AG10803 (cell line): ENCODE data around the gene TEX9.
"Not testable (repeated sequence)": the region's sequence is repeated elsewhere in the genome, so short reads cannot be mapped to it uniquely, and the experiment has no call there.

Experiments
- DNase-seq: peaks from one replicate; pipeline ENCODE4 v3.0.0; 2010; ENCODE audit warnings: low read depth
- H3K4me3 ChIP-seq: 2 replicates; pipeline ENCODE4 v1.5.1; 2011; ENCODE audit warnings: mild to moderate bottlenecking, low read length, control low read depth
- TF ChIP-seq, protein P1 (sequence below): conservative IDR thresholded peaks from 2 replicates; pipeline ENCODE4 v1.5.1; 2011; ENCODE audit warnings: mild to moderate bottlenecking, low read length, control low read depth, inconsistent platforms

Gene TEX9

DNA sequence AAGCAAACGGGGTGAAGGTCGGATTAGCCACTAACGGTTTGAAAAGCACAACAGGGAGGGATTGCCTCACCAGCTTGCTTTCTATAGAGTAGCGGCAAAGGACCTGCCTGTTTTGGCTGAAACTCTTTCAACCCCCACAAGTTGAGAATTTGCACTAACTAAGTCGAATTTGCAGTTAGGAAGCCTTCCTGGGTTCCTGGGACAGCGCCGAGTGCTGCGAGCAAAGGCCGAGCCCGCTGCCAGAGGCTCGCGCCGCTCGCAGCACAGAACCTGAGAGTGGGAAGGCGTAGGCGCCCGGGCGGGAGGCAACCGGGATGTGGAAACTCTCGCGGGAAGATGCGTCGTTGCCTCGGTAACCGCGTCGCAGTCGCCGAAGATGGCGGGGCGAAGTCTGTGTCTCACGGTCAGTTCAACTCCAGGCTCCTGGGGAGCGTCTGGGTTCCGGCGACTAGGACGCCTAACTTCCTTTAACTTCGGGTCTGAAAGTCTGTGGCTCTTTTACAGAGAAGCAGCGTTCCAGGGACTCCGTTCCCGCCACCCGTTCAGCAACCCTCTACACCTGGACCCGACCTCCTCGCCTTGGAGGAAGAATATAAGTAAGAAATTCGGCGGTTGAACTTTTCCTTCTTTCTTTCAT lies at the start of gene TEX9:
Gene TEX9 (plus strand): TSS at position 352 of the 637 bp plus-strand sequence. CDS start 25 bp downstream, at position 377.
- H3K4me3 ChIP-seq, result peak within 1 kb of the TSS; percentile 85
- DNase-seq, result peak; percentile 81
- TF ChIP-seq, protein P1, sequence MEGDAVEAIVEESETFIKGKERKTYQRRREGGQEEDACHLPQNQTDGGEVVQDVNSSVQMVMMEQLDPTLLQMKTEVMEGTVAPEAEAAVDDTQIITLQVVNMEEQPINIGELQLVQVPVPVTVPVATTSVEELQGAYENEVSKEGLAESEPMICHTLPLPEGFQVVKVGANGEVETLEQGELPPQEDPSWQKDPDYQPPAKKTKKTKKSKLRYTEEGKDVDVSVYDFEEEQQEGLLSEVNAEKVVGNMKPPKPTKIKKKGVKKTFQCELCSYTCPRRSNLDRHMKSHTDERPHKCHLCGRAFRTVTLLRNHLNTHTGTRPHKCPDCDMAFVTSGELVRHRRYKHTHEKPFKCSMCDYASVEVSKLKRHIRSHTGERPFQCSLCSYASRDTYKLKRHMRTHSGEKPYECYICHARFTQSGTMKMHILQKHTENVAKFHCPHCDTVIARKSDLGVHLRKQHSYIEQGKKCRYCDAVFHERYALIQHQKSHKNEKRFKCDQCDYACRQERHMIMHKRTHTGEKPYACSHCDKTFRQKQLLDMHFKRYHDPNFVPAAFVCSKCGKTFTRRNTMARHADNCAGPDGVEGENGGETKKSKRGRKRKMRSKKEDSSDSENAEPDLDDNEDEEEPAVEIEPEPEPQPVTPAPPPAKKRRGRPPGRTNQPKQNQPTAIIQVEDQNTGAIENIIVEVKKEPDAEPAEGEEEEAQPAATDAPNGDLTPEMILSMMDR, result no peak

DNA sequence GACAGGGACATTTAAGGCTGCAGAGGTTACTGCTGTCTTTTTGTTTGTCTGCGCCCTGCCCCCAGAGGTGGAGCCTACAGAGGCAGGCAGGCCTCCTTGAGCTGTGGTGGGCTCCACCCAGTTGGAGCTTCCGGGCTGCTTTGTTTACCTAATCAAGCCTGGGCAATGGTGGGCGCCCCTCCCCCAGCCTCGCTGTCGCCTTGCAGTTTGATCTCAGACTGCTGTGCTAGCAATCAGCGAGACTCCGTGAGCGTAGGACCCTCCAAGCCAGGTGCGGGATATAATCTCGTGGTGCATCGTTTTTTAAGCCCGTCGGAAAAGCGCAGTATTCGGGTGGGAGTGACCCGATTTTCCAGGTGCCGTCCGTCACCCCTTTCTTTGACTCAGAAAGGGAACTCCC lies 48.7 kb upstream of the TEX9 start:
- not testable (repeated sequence) for DNase-seq, H3K4me3 ChIP-seq

DNA sequence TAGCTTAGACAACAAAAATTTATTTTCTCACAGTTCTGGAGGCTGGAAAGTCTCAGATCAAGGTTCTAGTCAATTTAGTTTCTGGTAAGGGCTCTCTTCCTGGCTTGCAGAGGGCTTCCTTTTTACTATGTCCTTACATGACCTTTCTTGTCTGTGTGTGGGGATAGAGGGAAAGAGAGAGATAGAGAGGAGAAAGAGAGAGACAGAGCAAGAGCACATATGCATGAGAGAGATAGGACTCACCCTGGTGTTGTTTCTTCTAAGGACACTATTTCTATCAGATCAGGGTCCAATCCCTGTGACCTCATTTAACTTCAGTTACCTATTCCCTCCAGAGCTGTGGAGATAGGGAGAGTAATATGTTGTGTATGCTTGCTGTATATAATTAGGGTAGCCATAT lies 44.9 kb upstream of the TEX9 start:
- no peak for DNase-seq

DNA sequence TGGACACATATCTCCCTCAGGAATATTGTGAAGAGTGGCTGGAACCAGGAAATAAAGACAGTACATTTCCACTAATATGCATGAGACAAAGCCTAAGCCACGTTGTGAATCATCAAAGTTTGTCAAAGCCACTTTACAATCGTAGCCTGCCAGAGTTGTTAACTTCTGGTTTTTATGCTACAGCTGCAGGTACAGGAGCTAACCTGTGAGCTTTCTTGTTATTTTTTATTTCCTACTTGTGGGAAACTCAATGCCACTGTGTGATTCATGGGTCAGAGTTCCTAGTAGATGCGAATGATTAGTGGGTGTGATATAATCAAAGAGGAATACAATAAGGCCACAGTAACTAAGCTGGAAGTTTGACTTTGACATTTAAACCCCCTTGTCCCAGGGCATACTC lies 44.4 kb upstream of the TEX9 start:
- no peak overlapping the region for H3K4me3 ChIP-seq

More for the DNA sequence above, 44.9 kb upstream of the TEX9 start:
- H3K4me3 ChIP-seq, result no peak overlapping the region
- TF ChIP-seq, protein P1, result no peak

DNA sequence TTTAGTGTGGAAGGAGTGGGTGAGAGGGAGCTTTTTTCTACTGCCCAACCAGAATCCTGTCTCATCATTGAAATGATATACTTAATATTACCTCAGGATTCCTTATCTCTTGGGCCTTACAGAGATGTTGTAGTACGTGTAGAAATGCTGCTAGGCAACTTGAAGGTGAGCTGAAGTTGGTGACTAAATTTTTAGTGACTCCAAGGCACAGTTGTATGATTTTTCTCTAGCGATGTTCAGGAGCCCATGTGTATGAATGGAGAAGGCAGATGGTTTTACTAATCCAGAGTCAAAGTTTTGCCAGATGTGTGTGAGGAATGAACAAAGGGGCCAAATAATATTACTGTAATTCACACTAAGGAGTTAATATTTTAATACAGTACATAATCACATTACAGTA lies 42.8 kb upstream of the TEX9 start:
- TF ChIP-seq, protein P1, result no peak
- no peak for DNase-seq
- H3K4me3 ChIP-seq, result no peak overlapping the region

More for the DNA sequence above, 44.4 kb upstream of the TEX9 start:
- TF ChIP-seq, protein P1, result no peak
- no peak for DNase-seq

DNA sequence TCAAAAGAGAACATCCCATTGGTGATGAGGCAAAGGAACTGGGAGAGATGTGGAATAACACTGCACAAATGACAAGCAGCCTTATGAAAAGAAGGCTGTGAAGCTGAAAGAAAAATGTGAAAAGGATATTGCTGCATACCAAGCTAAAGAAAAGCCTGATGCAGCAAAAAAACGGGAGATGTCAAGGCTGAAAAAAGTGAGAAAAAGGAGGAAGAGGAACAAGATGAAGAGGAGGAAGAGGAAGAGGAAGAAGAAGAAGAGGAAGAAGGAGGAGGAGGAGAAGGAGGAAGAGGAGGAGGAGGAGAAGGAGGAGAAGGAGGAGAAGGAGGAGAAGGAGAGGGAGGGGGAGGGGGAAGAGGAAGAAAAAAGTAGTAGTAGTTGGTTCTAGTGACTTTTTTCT lies 41.8 kb upstream of the TEX9 start:
- no peak overlapping the region for H3K4me3 ChIP-seq
- DNase-seq, result no peak
- TF ChIP-seq, protein P1, result no peak

DNA sequence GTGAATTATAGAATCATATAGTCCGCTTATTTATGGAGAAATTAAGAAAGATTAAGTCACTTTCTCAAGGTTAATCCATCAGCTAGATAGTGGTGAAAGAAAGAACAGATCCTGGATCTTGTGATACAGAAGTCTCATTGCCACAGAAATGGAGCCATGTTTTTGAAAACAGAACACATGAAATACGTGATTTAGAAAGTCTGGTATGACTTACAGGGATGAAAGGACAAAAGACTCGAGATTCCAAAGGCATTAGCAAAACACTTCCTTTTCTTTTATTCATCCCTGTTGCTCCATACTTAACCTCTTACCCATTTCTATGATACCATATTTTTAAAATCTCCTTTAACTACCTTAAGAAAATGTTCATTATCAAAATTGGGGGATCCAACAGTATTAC lies 40.0 kb upstream of the TEX9 start:
- DNase-seq, result peak; percentile 67
- TF ChIP-seq, protein P1, result no peak
- H3K4me3 ChIP-seq, result no peak overlapping the region
